K562 (cell line): ENCODE measurements around the gene VPS35.

Source experiments
- CTCF ChIP-seq, 3 experiments: IDR thresholded peaks in 2 of 3; conservative IDR thresholded peaks in 1 of 3; 2 replicates each; pipeline ENCODE4 v1.5.1; 2011 to 2012; ENCODE audit warnings: low read length in 3 of 3, mild to moderate bottlenecking in 3 of 3, control low read depth in 2 of 3, improper control_type of control experiment in 1 of 3, inconsistent platforms in 1 of 3, low read depth in 1 of 3, mixed read lengths in 1 of 3, moderate library complexity in 1 of 3; ENCODE audit not compliant: insufficient read depth in 2 of 3
- FOS ChIP-seq: IDR thresholded peaks from 3 replicates; pipeline ENCODE4 v1.6.1; 2011; ENCODE audit not compliant: insufficient read length; ENCODE audit errors: extremely low read depth
- POLR2AphosphoS2 ChIP-seq: IDR thresholded peaks from 2 replicates; pipeline ENCODE4 v1.6.1; 2012; ENCODE audit warnings: low read length, improper control_type of control experiment
- RBBP5 ChIP-seq: fragments of 200-600 bp; sonication (generic); IDR thresholded peaks from 2 replicates; pipeline ENCODE4 v1.6.1; 2012; ENCODE audit warnings: borderline replicate concordance, mild to moderate bottlenecking, low read length, control low read depth, inconsistent platforms; ENCODE audit not compliant: insufficient read depth, poor library complexity, severe bottlenecking
- RBM14 ChIP-seq: fragments of 200-400 bp; formaldehyde crosslinking; IDR thresholded peaks from 2 replicates; pipeline ENCODE4 v1.6.1; 2018; ENCODE audit warnings: low read depth, mild to moderate bottlenecking, low read length, moderate library complexity, borderline replicate concordance; ENCODE audit not compliant: insufficient read depth
- SETDB1 ChIP-seq: IDR thresholded peaks from one replicate; pipeline ENCODE4 v1.6.1; 2012; ENCODE audit warnings: low read length, control low read depth, inconsistent platforms
- TARDBP ChIP-seq: fragments of 450-650 bp; IDR thresholded peaks from 2 replicates; pipeline ENCODE4 v1.6.1; 2016
- YY1 ChIP-seq, 3 experiments: IDR thresholded peaks; 2 replicates each; pipeline ENCODE4 v1.6.1; 2011; ENCODE audit warnings: low read length in 2 of 3, mild to moderate bottlenecking in 2 of 3, moderate library complexity in 2 of 3, borderline replicate concordance in 1 of 3, control low read depth in 1 of 3, low read depth in 1 of 3; ENCODE audit not compliant: insufficient read depth in 3 of 3, insufficient replicate concordance in 2 of 3, control insufficient read depth in 1 of 3, insufficient read length in 1 of 3; ENCODE audit errors: extremely low read depth in 1 of 3
- ZBTB33 ChIP-seq: sonication (generic); formaldehyde crosslinking; IDR thresholded peaks from 2 replicates; pipeline ENCODE4 v1.8.1; 2023; ENCODE audit warnings: mild to moderate bottlenecking, missing genetic modification reagents
- ZNF780A ChIP-seq: fragments of 250-450 bp; sonication (Bioruptor Pico); IDR thresholded peaks from 2 replicates; pipeline ENCODE4 v1.5.0; 2021; ENCODE audit warnings: mild to moderate bottlenecking
- ZSCAN29 ChIP-seq: fragments of 450-650 bp; IDR thresholded peaks from 2 replicates; pipeline ENCODE4 v1.6.1; 2017
- TF ChIP-seq, protein P1 (sequence below): sonication (generic); formaldehyde crosslinking; IDR thresholded peaks from 2 replicates; pipeline ENCODE4 v1.5.0; 2020; ENCODE audit warnings: missing genetic modification reagents

DNA sequence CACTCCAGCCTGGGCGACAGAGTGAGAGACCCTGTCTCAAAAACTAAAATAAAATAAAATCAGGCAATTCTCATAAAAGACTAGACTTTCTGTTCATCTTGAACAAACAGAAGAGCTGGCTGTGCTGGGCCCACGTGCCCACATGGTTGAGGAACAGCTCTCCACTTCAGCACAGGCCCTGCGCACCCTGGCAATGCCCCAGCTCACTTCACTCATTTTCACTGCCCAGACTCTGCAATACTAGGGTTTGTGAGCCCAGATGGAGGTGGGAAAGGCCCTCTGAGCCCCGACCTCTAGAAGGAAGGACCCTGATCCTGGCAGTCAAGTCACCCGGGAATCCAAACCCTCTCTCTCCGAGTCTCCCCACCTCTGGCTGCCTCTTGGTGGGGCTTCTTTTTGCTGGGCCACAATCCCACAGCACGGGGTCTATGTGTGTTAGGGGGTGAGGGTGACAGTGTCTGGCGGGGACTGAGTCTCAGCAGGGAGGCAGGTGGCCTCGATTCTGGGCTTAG lies 44.4 kb upstream of the VPS35 start:
- TF ChIP-seq, protein P1, sequence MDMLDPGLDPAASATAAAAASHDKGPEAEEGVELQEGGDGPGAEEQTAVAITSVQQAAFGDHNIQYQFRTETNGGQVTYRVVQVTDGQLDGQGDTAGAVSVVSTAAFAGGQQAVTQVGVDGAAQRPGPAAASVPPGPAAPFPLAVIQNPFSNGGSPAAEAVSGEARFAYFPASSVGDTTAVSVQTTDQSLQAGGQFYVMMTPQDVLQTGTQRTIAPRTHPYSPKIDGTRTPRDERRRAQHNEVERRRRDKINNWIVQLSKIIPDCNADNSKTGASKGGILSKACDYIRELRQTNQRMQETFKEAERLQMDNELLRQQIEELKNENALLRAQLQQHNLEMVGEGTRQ (CRISPR knock-in tag) = no peak
- TF ChIP-seq ZSCAN29 (no peak), YY1 (IDR thresholded peaks at IDR 0.05; ENCODE audit: borderline replicate concordance in 1 of 3, control insufficient read depth in 1 of 3, extremely low read depth in 1 of 3, insufficient read depth in 3 of 3, insufficient read length in 1 of 3, insufficient replicate concordance in 2 of 3, low read depth in 1 of 3, low read length in 2 of 3) (no peak), ZBTB33 (CRISPR knock-in tag) (no peak), SETDB1 (no peak), RBBP5 (no peak), TARDBP (no peak), FOS (no peak), CTCF (IDR thresholded peaks at IDR 0.05 in 2 of 3, conservative IDR thresholded peaks at IDR 0.05 in 1 of 3; ENCODE audit: insufficient read depth in 2 of 3, low read depth in 1 of 3, low read length in 3 of 3) (no peak), POLR2AphosphoS2 (no peak), ZNF780A (CRISPR knock-in tag) (no peak), RBM14 (no peak)
